CD14-positive monocyte (primary cell): Measurements from ENCODE around the gene ATG3. TPM values are rescaled to one million over a fixed set of nuclear protein-coding genes. Genes with fewer than 3 reads are reported as not detected.

Source experiments
- DNase-seq, 3 donors: peaks; one replicate each; pipeline ENCODE4 v3.0.0-alpha.2; 2011 to 2022
- H2AFZ ChIP-seq: 2 replicates; pipeline ENCODE4 v1.6.0; 2012; ENCODE audit warnings: mild to moderate bottlenecking, low read depth, low read length, inconsistent platforms; ENCODE audit not compliant: insufficient read depth, poor library complexity, severe bottlenecking
- H3K27ac ChIP-seq, 2 donors: 1 replicate in 1 of 2; 2 replicates in 1 of 2; pipeline ENCODE4 v1.5.1; 2012 to 2013; ENCODE audit warnings: low read length in 2 of 2, control low read depth in 1 of 2, inconsistent platforms in 1 of 2, low read depth in 1 of 2, mild to moderate bottlenecking in 1 of 2
- H3K27me3 ChIP-seq, 2 donors: one replicate each; pipeline versions ENCODE4 v1.6.0 to v1.6.1; 2011 to 2013; ENCODE audit warnings: low read length in 2 of 2; ENCODE audit not compliant: control insufficient read depth in 2 of 2, insufficient read depth in 2 of 2
- H3K36me3 ChIP-seq, 2 donors: replicated peaks in 1 of 2; 1 replicate in 1 of 2; 2 replicates in 1 of 2; pipeline versions ENCODE4 v1.5.1 to v1.6.1; 2012 to 2013; ENCODE audit warnings: low read length in 2 of 2, control low read depth in 1 of 2, inconsistent platforms in 1 of 2, mild to moderate bottlenecking in 1 of 2; ENCODE audit not compliant: insufficient read depth in 2 of 2, control insufficient read depth in 1 of 2
- H3K4me1 ChIP-seq, 2 donors: 1 replicate in 1 of 2; 2 replicates in 1 of 2; pipeline versions ENCODE4 v1.5.1 to v1.6.1; 2012 to 2013; ENCODE audit warnings: low read length in 2 of 2, control low read depth in 1 of 2, inconsistent platforms in 1 of 2, mild to moderate bottlenecking in 1 of 2, moderate library complexity in 1 of 2; ENCODE audit not compliant: insufficient read depth in 2 of 2, control insufficient read depth in 1 of 2
- H3K4me2 ChIP-seq: replicated peaks from 2 replicates; pipeline ENCODE3; 2012; ENCODE audit warnings: low read length, moderate library complexity, mild to moderate bottlenecking; ENCODE audit not compliant: poor library complexity, severe bottlenecking; ENCODE audit errors: extremely low read depth
- H3K4me3 ChIP-seq, 3 experiments: fragments of 200-600 bp in 1 of 3; sonication (generic) in 1 of 3; replicated peaks in 1 of 3; 1 replicate in 2 of 3; 2 replicates in 1 of 3; pipeline ENCODE4 v1.5.1; 2011 to 2013; ENCODE audit warnings: low read length in 3 of 3, mild to moderate bottlenecking in 3 of 3, control low read depth in 2 of 3, low read depth in 2 of 3, inconsistent platforms in 1 of 3, moderate library complexity in 1 of 3
- H3K79me2 ChIP-seq: 2 replicates; pipeline ENCODE4 v1.6.0; 2012; ENCODE audit warnings: mild to moderate bottlenecking, control low read depth, inconsistent platforms, low read length, moderate library complexity; ENCODE audit not compliant: insufficient read depth
- H3K9ac ChIP-seq: 2 replicates; pipeline ENCODE4 v1.6.0; 2017; ENCODE audit warnings: low read length, mild to moderate bottlenecking; ENCODE audit not compliant: insufficient read depth, poor library complexity, severe bottlenecking
- H3K9me3 ChIP-seq, 2 donors: replicated peaks in 1 of 2; 1 replicate in 1 of 2; 2 replicates in 1 of 2; pipeline versions ENCODE4 v1.5.1 to v1.6.1; 2012 to 2013; ENCODE audit warnings: low read length in 2 of 2, control low read depth in 1 of 2; ENCODE audit not compliant: control insufficient read depth in 1 of 2, insufficient read depth in 1 of 2
- H4K20me1 ChIP-seq: 2 replicates; pipeline ENCODE4 v1.6.0; 2012; ENCODE audit warnings: mild to moderate bottlenecking, low read length, control low read depth, moderate library complexity; ENCODE audit not compliant: insufficient read depth
- H3K27ac Mint-ChIP-seq, 7 donors: one replicate each; pipeline ENCODE4 v1.8.0; 2020; ENCODE audit warnings: mild to moderate bottlenecking in 7 of 7, mixed read lengths in 7 of 7, moderate library complexity in 6 of 7, inconsistent platforms in 2 of 7
- H3K27me3 Mint-ChIP-seq, 3 donors: one replicate each; pipeline ENCODE4 v1.8.0; 2021 to 2022; ENCODE audit warnings: low read depth in 3 of 3, mild to moderate bottlenecking in 3 of 3, mixed read lengths in 3 of 3, moderate library complexity in 3 of 3, inconsistent platforms in 1 of 3
- H3K36me3 Mint-ChIP-seq, 2 donors: one replicate each; pipeline ENCODE4 v1.8.0; 2020; ENCODE audit warnings: mixed read lengths in 2 of 2, inconsistent platforms in 1 of 2, mild to moderate bottlenecking in 1 of 2
- H3K4me1 Mint-ChIP-seq: one replicate; pipeline ENCODE4 v1.8.0; 2020; ENCODE audit warnings: mild to moderate bottlenecking, mixed read lengths
- H3K4me3 Mint-ChIP-seq, 2 donors: one replicate each; pipeline ENCODE4 v1.8.0; 2020; ENCODE audit warnings: mild to moderate bottlenecking in 2 of 2, mixed read lengths in 2 of 2, moderate library complexity in 1 of 2
- H3K9me3 Mint-ChIP-seq, 7 donors: one replicate each; pipeline ENCODE4 v1.8.0; 2020 to 2022; ENCODE audit warnings: mixed read lengths in 7 of 7, mild to moderate bottlenecking in 6 of 7, moderate library complexity in 6 of 7, inconsistent platforms in 2 of 7
- WGBS: methylation state at CpG from one replicate; pipeline ENCODE4 v1.1.5; 2013; ENCODE audit warnings: missing lambda C conversion rate; ENCODE audit not compliant: insufficient coverage; 5-methylcytosine and 5-hydroxymethylcytosine counted together
- intact Hi-C, 2 donors: fragments of 100-400 bp; cut with micrococcal nuclease; formaldehyde crosslinking; loops; one replicate each; pipeline versions ENCODE4 v1.15.0 to v1.15.1; 2023
- polyA plus RNA-seq, 3 donors: library from polyadenylated mRNA; depleted of rRNA in 1 of 3; unstranded in 2 of 3; stranded (reverse) in 1 of 3; fragments of 300-500 nt in 2 of 3; fragments of >200 nt in 1 of 3; fragmentation: Illumina TruSeq in 2 of 3; gene quantifications; 1 replicate in 2 of 3; 2 replicates in 1 of 3; pipeline ENCODE4 v1.2.3, GENCODE V29; 2012 to 2021
- TF ChIP-seq, protein P1 (sequence below): fragments of 200-600 bp; IDR thresholded peaks from one replicate; pipeline ENCODE4 v1.8.0; 2022; ENCODE audit warnings: antibody characterized with exemption, mild to moderate bottlenecking

ATG3 gene
- polyA plus RNA-seq, 3 donors, result 99.8 to 288 (median 226) TPM

DNA sequence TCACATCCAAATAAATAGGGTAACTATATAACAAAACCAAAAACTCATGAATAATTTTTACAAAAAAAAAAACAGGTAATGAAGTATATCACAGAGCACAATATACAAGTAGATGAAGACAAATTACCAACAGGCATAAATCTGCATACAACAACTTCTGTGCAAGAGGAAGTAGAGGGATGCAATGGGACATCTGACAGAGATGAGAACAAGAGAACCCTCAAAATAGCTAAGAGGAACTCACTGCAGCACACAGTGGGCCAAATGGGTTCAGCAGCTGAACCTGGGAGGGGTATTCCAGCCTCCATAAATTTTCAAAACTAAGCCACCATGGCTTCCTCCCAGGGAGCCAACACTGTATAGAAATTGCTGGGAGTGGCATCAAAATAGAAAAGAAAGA lies 52.9 kb downstream of the ATG3 start:
- Mint-ChIP-seq H3K4me3 (no peak overlapping the region), H3K27ac (peak overlapping the region in 2 of 7 donors; percentile 12 to 65), H3K27me3 (no peaks in the 10 kb centered on the region), H3K4me1 (peaks cover 20% of the 10 kb centered on the region), H3K36me3 (peaks cover 2 to 6% of the 10 kb centered on the region in 2 donors), H3K9me3 (peaks cover 5 to 19% (median 13%) of the 10 kb centered on the region in 7 donors)
- Histone ChIP-seq H3K36me3 (no peaks in the 10 kb centered on the region), H4K20me1 (no peaks in the 10 kb centered on the region), H3K27ac (no peak overlapping the region), H3K27me3 (no peaks in the 10 kb centered on the region), H3K9me3 (peaks cover 0 to 8% of the 10 kb centered on the region in 2 donors), H2AFZ (no peak overlapping the region), H3K4me3 (no peak overlapping the region), H3K4me1 (no peaks in the 10 kb centered on the region), H3K9ac (no peak overlapping the region), H3K79me2 (no peaks in the 10 kb centered on the region), H3K4me2 (no peak overlapping the region)
- TF ChIP-seq, protein P1, sequence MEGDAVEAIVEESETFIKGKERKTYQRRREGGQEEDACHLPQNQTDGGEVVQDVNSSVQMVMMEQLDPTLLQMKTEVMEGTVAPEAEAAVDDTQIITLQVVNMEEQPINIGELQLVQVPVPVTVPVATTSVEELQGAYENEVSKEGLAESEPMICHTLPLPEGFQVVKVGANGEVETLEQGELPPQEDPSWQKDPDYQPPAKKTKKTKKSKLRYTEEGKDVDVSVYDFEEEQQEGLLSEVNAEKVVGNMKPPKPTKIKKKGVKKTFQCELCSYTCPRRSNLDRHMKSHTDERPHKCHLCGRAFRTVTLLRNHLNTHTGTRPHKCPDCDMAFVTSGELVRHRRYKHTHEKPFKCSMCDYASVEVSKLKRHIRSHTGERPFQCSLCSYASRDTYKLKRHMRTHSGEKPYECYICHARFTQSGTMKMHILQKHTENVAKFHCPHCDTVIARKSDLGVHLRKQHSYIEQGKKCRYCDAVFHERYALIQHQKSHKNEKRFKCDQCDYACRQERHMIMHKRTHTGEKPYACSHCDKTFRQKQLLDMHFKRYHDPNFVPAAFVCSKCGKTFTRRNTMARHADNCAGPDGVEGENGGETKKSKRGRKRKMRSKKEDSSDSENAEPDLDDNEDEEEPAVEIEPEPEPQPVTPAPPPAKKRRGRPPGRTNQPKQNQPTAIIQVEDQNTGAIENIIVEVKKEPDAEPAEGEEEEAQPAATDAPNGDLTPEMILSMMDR, result no peak
- intact Hi-C loops, result no loop called here
- peak in 2 of 3 donors; percentile 4 to 5 for DNase-seq

DNA sequence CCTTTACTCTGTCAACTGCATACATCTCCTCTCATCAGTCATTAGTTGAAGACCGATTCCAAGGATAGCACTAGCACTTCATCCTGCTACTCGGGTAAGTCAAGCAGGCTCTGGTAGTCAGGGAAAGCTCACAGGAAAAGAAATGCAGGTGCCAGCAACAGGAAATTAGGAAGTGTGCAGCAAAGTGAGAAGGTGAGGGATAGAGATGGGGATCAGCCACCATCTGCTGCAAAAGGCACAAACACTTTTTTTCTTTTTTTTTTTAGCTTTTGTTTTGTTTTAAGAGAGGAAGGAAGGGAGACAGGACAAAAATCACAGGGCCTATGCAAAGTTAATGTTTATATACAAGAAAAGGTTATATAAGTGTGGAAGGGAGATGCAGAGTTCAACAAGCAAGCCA lies 53.5 kb downstream of the ATG3 start:
- Mint-ChIP-seq H3K27ac (no peak overlapping the region), H3K27me3 (no peaks in the 10 kb centered on the region), H3K9me3 (peaks cover 5 to 19% (median 13%) of the 10 kb centered on the region in 7 donors), H3K36me3 (peaks cover 2 to 6% of the 10 kb centered on the region in 2 donors), H3K4me3 (no peak overlapping the region), H3K4me1 (peaks cover 21% of the 10 kb centered on the region)
- Histone ChIP-seq H3K4me2 (no peak overlapping the region), H3K27ac (no peak overlapping the region), H3K36me3 (no peaks in the 10 kb centered on the region), H3K4me1 (no peaks in the 10 kb centered on the region), H2AFZ (no peak overlapping the region), H3K9ac (no peak overlapping the region), H3K27me3 (no peaks in the 10 kb centered on the region), H3K4me3 (no peak overlapping the region), H4K20me1 (no peaks in the 10 kb centered on the region), H3K9me3 (peaks cover 0 to 5% of the 10 kb centered on the region in 2 donors), H3K79me2 (no peaks in the 10 kb centered on the region)
- DNase-seq, result no peak
- TF ChIP-seq, protein P1, result no peak
- intact Hi-C loops, result no loop called here
- WGBS, result 80% methylated on average over 1 of the region's 2 CpGs
